WTC11 (cell line): ENCODE results near the gene ZNF609.

Experiments
- ATF2 ChIP-seq: sonication (generic); formaldehyde crosslinking; IDR thresholded peaks from 2 replicates; pipeline ENCODE4 v1.8.1; 2022; ENCODE audit warnings: low read depth, missing genetic modification reagents, borderline replicate concordance
- CTCF ChIP-seq: fragments of 200-600 bp; IDR thresholded peaks from 2 replicates; pipeline ENCODE4 v1.8.0; 2022; ENCODE audit warnings: antibody characterized with exemption
- FOXK1 ChIP-seq: sonication (generic); formaldehyde crosslinking; IDR thresholded peaks from 2 replicates; pipeline ENCODE4 v1.8.0; 2022; ENCODE audit warnings: mild to moderate bottlenecking, moderate library complexity, missing genetic modification reagents
- FOXP1 ChIP-seq: sonication (generic); formaldehyde crosslinking; IDR thresholded peaks from 2 replicates; pipeline ENCODE4 v1.8.0; 2022; ENCODE audit warnings: missing genetic modification reagents, mild to moderate bottlenecking, moderate library complexity, borderline replicate concordance
- KAT7 ChIP-seq: sonication (generic); formaldehyde crosslinking; IDR thresholded peaks from 2 replicates; pipeline ENCODE4 v1.8.1; 2023; ENCODE audit warnings: missing genetic modification reagents, mild to moderate bottlenecking, borderline replicate concordance
- MYBL2 ChIP-seq: sonication (generic); formaldehyde crosslinking; IDR thresholded peaks from 2 replicates; pipeline ENCODE4 v1.8.1; 2023; ENCODE audit warnings: mild to moderate bottlenecking, moderate library complexity, missing genetic modification reagents
- NR3C1 ChIP-seq: sonication (generic); formaldehyde crosslinking; conservative IDR thresholded peaks from 2 replicates; pipeline ENCODE4 v1.8.1; 2023; ENCODE audit warnings: low read depth, mild to moderate bottlenecking, missing genetic modification reagents
- RELA ChIP-seq: sonication (generic); formaldehyde crosslinking; IDR thresholded peaks from 2 replicates; pipeline ENCODE4 v1.8.1; 2022; ENCODE audit warnings: missing genetic modification reagents, mild to moderate bottlenecking, borderline replicate concordance
- TEAD1 ChIP-seq: sonication (generic); formaldehyde crosslinking; IDR thresholded peaks from 2 replicates; pipeline ENCODE4 v1.8.0; 2022; ENCODE audit warnings: mild to moderate bottlenecking, missing genetic modification reagents

GRCh38 chr15:64701051-64701450 lies 240.7 kb downstream of the ZNF609 start:
- TF ChIP-seq FOXP1 (CRISPR knock-in tag): no peak
- TF ChIP-seq CTCF: no peak
- TF ChIP-seq RELA (CRISPR knock-in tag): no peak
- TF ChIP-seq KAT7 (CRISPR knock-in tag): no peak
- no peak for TF ChIP-seq TEAD1 (CRISPR knock-in tag)
- no peak for TF ChIP-seq FOXK1 (CRISPR knock-in tag)
- no peak for TF ChIP-seq ATF2
- no peak for TF ChIP-seq MYBL2 (CRISPR knock-in tag)
- TF ChIP-seq NR3C1 (CRISPR knock-in tag): no peak
